Stimulated activated CD4-positive, alpha-beta T cell treated with anti-CD3 and anti-CD28 coated beads, Interleukin-1b, Interleukin-23, amount 100 ng/mL, for 24 hours (primary cell): ENCODE results near the gene KMT2C.
"Not testable (repeated sequence)": the region's sequence is repeated elsewhere in the genome, so short reads cannot be mapped to it uniquely, and the experiment has no call there.

Experiments used
- DNase-seq, 4 experiments: peaks; one replicate each; pipeline ENCODE4 v3.0.0-alpha.2; 2020; ENCODE audit warnings: low read depth in 4 of 4, low spot score in 1 of 4

The KMT2C gene

DNA sequence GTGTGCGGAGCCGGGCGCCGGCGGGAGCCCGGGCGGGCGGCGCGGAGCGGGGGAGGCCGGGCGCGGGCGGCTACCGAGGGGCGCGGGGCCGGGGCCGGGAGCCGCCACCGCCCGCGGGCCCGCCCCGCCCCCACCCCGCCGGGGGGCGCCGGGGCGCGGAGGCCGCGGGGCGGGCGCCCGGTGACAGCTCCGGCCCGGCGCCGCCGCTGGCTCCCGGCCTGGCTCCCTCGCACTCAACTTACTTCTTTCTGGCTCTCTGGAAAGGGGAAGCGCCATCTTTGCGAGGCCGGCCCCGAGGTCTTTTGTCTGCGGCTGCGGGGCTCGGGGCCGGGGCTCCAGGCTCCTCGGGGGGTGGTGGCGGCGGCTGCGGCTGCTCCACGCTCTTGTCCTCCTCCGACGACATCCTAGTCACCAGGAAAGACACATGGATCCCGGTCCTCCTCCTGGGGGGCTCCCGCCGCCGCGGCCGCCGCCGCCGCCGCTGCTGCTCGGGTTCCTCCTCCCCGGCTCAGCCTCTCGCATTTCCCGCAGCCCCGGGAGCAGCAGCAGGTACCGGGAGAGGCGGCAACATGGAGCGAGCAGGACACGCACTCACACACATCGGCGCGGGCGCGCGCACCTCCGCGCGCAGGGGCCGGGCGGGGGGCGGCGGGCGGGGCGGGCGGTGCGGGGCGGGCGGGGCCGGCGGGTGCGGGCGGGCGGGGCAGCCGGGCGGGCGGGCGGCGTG lies at the start of gene KMT2C:
Gene KMT2C (minus strand): TSS at position 620 of the 727 bp plus-strand sequence. CDS start 217 bp downstream, at position 403.
- DNase-seq: peak in 3 of 4 experiments; percentile 33 to 39 (median 37)

DNA sequence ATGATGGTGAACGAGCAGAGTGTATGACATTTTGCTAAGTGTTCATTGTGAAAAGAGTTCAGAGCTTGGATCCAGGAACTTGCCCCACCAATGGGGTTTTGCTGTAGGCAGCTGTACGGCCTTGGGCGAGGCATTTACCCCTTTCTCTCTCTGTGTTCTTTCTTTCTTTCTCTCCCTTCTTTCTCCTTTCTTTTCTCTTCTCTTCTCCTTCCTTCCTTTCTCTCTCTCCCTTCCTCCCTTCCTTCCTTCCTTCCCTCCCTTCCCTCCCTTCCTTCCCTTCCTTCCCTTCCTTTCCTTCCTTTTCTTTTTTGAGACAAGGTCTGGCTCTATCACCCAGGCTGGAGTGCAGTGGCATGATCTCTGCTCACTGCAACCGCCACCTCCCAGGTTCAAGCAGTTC lies 45.3 kb upstream of the KMT2C start:
- DNase-seq: no peak

DNA sequence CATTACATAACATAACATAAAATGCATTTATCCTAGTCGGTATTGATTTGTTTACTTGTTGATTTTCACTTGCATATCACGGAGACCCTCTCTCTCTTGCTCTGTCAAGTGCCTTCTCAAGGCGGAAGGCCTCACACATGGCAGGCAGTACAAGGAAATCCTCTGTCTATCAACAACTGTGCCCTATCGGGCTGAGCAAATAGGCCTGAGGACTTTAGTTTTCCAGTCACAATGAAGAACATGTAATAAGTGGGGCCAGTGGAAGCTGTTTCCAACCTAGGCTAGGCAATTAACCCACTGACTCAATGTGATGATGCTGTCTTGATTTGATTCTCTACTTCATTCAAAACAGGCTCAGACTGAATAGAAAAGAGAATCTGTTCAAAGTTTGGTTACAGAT lies 44.9 kb upstream of the KMT2C start:
- DNase-seq: no peak

DNA sequence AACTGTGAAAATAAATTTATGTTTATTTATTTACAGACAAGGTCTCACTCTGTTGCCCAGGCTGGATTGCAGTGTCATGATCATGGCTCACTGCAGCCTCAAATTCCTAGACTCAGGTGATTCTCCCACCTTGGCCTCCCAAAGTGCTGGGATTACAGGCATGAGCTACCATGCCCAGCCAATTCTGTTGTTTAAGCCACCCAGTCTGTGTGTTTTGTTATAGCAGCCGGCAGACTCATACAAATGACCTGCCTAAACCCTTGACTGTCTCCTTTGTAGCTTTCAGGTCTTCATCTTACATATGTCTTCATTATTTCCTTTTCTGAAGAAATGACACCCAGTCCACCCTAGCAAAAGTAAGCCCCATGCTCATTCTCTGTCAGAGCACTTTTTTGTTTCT lies 43.8 kb upstream of the KMT2C start:
- DNase-seq: no peak

DNA sequence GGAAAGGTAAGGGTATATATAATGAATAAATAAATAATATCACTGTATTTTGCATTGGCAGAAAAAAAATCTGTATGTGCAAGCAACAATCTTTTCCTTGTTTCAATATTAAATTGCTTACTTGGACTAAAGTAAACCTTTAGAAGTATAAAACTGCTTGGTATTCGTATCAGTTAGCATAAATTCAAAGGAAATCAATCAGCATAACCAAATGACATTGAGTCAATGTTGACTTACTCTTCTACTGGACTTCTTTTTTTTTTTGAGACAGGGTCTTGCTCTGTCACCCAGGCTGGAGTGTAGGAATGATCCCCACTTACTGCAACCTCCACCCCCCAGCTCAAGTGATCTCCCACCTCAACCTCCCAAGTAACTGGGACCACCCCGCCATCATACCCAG lies 42.3 kb upstream of the KMT2C start:
- no peak for DNase-seq

DNA sequence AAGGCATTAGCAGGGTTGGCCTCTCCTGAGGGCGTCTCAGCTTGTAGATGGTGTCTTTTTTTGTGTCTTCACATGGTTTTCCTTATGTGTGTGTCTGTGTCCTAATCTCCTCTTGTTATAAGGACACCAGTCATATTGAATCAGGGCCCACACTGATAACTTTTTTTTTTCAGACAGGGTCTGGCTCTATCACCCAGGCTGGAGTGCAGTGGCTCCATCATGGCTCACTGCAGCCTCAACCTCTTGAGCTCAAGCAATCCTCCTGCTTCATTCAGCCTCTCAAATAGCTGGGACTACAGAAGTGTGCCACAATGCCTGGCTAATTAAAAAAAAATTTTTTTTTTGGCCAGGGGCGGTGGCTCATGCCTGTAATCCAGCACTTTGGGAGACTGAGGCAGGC lies 41.3 kb upstream of the KMT2C start:
- DNase-seq: no peak

DNA sequence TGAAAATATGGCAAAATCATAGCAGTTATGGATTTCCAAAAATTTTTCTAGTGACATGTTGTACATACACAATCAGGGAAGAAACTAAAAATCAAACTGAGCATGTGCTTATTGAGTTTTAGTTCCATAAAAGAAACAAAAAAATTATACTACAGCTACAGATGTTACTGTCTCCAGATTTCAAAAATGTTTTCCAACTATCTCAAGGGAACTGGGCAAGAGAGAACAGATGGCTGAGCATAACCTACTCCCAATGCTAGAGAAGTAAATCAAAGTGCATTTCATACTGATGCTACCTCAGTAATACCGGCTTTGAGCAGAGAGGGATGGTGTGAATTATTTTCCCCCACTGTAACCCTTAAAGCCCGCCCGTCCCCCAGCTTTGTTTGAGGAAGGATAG lies 40.7 kb upstream of the KMT2C start:
- DNase-seq: no peak

DNA sequence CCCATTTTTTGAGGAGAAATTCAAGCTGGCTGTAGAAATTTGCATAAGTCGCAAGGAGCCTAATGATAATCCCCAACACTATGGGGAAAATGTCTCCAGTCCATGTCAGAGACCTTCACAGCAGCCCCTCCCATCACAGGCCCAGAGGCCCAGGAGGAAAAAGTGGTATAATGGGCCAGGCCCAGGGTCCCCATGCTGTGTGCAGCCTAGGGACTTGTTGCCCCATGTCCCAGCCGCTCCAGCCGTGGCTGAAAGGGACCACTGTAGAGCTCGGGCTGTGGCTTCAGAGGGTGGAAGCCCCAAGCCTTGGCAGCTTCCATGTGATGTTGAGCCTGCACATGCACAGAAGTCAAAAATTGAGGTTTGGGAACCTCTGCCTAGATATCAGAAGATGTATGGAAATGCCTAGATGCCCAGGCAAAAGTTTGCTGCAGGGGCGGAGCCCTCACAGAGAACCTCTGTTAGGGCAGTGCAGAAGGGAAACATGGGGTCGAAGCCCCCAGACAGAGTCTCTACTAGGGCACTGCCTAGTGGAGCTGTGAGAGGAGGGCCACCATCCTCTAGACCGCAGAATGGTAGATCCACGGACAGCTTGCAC lies 35.3 kb upstream of the KMT2C start:
- DNase-seq: not testable (repeated sequence)

DNA sequence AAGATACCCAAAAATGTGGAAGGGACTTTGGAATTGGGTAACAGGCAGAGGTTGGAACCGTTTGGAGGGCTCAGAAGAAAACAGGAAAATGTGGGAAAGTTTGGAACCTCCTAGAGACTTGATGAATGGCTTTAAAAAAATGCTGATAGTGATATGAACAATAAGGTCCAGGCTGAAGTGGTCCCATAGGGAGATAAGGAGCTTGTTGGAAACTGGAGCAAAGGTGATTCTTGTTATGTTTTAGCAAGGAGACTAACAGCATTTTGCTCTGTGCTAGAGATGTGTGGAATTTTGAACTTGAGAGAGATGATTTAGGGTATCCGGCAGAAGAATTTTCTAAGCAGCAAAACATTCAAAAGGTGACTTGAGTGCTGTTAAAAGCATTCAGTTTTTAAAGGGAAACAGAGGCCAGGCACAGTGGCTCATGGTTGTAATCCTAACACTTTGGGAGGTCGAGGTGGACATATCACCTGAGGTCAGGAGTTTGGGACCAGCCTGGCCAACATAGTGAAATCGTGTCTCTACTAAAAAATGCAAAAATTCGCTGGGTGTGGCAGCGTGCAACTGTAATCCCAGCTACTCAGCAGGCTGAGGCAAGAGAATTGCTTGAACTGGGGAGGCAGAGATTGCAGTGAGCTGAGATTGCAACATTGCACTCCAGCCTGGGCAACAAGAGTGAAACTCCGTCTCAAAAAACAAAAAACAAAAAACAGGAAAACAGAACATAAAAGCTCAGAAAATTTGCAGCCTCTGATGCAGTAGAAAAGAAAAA lies 34.6 kb upstream of the KMT2C start:
- not testable (repeated sequence) for DNase-seq

DNA sequence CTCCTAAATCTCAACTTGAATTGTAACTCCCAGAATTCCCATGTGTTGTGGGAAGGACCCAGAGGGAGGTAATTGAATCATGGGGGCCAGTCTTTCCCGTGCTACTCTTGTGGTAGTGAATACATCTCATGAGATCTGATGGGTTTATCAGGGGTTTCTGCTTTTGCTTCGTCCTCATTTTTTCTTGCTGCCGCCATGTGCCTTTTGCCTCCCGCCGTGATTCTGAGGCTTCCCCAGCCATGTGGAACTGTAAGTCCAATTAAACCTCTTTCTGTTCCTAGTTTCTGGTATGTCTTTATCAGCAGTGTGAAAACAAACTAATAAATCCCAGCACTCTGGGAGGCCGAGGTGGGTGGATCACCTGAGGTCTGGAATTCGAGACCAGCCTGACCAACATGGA lies 33.8 kb upstream of the KMT2C start:
- DNase-seq: not testable (repeated sequence)

DNA sequence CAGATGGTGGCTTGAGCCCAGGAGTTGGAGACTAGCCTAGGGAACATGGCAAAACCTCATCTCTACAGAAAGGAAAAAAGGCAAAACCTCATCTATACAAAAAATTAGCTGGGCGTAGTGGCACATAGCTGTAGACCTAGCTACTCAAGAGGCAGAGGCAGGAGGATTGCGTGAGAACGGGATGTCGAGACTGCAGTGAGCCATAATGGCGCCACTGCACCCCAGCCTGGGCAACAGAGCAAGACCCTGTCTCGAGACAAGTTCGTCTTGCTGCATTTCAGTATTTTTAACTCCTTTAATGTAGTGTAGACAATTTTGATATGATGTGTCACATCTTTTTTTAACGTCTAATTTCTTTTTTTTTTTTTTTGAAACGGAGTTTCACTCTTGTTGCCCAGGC lies 31.4 kb upstream of the KMT2C start:
- DNase-seq: no peak

DNA sequence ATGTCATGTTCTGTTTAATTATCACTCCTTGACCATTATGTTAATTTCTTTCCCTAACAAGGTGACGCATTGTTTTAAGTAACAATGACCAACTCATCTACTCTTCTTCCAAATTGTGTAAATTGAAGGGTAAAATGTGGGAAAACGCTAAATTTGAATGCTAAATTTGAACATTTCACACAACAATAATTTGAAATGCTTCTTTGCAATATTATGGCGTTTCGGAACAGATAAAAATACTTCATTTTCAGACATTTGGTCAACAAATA lies 29.2 kb upstream of the KMT2C start:
- DNase-seq: no peak

DNA sequence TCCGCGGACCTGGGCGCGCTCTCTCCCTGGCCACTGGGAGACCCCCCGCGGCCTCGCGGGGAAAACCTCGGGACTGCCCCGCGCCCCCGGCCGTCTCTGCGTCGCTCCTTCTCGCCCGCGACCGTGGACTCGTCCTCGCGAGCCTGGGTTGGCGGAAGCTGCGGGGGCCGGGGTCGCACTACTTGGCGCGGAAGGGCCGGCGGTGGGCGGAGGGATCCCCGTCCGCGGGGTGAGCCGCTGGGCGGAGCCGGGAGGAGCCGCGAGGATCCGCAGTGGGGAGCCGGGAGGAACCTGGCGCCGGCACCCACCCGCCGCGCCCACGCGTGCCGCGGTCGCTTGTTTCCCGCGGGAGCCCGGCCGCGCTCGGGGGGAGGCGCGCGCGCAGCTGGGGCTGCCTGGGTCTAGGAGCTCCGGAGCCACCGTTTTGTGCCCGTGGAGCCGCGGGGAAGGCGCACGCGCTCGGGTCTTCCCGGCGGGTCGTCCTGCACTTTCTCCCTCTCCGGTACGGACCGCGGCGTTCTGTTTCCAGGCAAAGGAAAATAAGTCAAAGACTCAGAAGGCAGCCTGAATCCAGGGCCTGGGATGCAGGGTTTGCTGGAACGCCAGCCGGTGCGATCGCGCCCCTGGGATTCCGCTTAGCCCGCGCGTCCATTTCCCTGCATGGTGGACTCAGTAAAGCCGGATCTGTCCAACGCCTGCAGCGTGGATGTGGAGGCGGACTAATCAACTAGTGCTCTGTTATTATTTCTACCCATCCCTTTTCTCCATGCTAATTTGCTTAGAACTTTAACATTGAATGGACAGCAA lies 28.7 kb upstream of the KMT2C start:
- DNase-seq: peak; percentile 40 to 63 (median 56)

DNA sequence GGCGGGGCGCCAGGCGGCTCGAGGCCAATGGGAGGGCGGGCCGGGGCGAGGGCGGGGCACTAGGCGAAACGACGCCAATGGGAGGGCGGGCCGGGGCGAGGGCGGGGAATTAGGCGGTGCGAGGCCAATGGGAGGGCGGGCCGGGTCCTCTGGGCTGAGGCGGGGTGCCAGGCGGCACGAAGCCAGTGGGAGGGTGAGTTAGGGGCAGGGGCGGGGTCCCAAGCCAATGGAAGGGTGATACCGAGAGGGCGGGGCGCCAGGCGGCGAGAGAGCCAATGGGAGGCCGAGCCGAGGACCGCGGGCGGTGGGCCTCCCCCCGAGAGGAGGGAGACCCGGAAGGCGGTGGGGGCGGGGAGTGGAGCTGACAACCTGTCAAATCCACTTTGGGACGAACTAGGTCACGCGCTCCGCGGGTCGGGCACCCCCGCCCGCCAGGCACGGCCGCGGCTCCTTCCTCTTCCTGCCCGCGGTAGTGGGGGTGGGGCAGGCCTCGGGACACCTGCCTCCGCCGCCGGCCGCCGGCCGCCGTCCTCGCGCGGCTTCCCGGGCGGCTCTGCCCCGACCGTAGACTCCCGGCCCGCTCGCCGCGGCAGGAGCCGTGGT lies 28.0 kb upstream of the KMT2C start:
- peak; percentile 99 to 100 (median 100) for DNase-seq

DNA sequence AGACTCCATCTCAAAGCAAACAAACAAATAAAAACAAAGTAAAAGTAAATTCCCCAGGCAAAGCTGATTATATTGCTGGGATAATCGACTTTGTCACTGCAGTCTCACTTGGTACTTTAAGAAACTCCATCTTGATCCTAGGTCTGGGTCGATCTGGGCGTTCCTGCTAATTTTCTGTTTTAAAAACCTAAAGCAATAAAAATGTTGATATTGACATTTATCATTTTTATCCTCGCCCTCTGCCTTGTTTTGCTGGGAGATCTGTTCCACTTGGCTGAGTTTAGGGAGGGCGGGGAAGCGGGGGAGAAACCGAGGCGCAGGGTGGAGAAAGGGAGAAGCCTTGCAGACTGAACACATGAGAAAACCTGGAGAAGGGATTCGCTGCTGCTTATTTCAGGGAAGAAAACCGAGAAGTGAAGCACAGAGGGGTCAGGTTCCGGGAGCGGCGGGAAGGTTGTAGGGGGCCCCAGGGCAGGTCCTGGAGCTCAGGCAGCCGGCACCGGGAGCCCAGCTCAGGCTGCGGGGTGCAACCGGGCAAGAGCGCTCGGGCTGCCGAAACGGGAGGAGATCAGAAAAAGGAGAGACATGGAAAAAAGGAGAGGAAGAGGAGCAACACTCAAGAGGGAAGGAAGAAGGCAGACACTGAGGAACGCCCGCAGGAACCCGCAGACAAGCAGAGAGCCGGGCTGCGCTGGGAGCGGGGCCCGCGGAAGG lies 27.3 kb upstream of the KMT2C start:
- DNase-seq: no peak

DNA sequence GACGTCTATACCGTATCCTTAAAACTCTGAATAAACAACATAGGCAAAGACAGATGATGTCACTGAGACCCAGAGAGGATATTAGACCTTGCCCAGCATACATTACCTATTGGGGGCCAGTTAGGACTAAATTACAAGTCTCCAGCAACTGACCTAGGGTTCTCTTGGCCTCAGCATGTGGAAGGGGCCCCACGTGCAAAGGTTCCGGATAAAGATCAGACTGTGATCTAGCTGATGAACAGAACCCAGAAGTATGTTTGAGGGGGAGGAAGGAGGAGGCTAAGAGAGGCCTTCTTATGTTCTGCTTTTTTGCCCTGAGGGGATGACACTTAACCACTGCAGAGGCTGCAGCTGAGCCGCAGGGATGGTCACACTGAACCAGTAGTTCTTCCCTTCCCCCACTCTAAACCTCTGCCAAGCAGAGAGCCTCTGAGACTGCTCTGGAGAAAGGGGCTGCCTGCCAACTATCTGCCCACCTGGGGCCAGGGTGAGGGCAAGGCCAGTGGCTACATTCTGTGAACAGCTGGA lies 24.0 kb upstream of the KMT2C start:
- no peak for DNase-seq

DNA sequence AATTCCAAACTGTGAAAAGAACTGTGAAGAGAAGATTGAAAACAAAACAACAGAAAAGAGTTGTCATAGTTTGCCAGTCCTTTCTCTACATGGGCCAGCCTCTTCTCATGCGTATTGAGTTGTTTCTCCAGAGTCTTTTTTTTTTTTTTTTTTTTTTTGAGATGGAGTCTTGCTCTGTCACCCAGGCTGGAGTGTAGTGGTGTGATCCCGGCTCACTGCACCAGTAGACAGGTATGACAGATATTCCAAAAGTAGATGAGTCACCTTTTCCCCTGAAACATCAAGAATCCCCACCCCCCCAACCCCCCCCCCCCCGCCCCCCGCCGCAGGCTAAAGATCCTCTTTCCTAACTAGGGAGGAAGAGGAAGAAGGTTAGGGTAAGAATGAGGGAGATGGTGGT lies 15.6 kb upstream of the KMT2C start:
- DNase-seq: no peak

DNA sequence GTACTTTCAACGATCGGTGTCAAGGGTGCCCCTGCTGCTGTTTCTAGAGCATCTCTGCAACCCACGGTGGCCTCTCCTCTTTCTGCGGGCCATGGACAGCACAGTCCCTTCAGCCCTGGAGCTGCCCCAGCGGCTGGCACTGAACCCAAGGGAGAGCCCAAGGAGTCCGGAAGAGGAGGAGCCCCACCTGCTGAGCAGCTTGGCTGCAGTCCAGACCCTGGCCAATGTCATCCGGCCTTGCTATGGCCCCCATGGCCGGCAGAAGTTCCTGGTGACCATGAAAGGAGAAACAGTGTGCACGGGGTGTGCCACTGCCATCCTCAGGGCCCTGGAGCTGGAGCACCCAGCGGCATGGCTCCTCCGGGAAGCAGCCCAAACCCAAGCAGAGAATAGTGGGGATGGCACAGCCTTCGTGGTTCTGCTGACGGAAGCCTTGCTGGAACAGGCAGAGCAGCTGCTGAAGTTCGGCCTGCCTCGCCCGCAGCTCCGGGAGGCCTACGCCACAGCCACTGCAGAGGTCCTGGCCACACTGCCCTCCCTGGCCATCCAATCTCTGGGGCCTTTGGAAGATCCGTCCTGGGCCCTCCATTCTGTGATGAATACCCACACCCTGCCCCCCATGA lies 9.7 kb upstream of the KMT2C start:
- not testable (repeated sequence) for DNase-seq

DNA sequence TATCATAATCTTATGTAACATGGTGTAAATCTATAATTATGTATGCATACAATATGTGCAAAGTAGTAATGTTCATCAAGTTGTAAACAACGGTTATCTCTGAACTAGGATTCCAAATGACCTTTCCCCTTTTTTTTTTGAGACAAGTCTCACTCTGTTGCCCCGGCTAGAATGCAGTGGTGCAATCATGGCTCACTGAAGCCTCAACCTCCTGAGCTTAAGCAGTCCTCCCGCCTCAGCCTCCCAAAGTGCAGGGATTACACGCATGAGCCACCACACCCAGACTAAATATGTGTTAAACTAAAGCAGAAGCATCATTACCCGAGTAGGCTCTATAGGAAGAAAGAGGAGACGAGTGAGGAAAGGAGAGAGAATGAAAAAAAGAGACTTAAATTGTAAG lies 7.8 kb upstream of the KMT2C start:
- DNase-seq: no peak

DNA sequence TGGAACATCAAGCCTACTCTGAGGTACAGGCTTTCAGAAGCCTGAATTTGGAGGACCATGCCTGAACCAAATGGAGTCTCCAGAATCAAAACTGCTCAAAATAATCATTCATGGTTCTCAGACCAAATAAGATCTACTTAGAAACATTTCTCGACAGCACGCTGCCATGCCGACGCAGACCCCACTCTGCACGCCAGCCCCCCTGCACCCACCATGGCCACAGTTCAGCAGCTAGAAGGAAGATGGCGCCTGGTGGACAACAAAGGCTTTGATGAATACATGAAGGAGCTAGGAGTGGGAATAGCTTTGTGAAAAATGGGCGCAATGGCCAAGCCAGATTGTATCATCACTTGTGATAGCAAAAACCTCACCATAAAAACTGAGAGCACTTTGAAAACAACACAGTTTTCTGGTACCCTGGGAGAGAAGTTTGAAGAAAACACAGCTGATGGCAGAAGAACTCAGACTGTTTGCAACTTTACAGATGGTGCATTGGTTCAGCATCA lies 6.6 kb upstream of the KMT2C start:
- no peak for DNase-seq
